ENCODE data around the gene JPH2. TPM values are rescaled to one million over a fixed set of nuclear protein-coding genes. Genes with fewer than 3 reads are reported as not detected.
"Not testable (repeated sequence)": the region's sequence is repeated elsewhere in the genome, so short reads cannot be mapped to it uniquely, and the experiment has no call there.

Gene JPH2
- total RNA-seq, 1 donor from 2014 or later: under 0.01 TPM

DNA sequence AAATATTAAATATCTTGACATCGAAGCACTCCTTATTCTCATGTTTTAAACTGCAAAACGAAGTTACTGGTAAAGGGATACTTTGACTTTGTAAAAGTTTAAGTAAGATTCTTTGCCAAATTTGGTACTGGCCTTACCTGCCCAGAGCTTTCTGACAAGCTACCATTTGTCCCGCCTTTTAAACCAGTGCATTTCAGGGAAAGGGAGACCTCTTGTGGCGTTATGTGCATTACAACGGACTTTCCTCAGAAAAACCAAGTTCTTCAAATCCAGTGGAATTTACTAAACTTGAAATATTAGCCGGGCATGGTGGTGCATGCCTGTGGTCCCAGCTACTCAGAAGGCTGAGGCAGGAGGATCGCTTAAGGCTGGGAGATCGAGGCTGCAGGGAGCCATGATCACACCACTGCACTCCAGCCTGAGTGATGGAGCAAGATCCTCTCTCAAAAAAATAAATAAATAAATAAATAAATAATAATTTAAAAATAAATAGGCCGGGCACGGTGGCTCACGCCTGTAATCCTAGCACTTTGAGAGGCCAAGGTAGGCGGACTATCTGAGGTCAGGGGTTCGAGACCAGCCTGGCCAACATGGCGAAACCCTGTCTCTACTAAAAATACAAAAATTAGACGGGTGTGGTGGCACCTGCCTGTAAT, 3.3 kb upstream of the JPH2 start:
- peak; percentile 37 to 52 for DNase-seq (ENCODE audit: low spot score in 2 of 2)
- not testable (repeated sequence) for FAIRE-seq

DNA sequence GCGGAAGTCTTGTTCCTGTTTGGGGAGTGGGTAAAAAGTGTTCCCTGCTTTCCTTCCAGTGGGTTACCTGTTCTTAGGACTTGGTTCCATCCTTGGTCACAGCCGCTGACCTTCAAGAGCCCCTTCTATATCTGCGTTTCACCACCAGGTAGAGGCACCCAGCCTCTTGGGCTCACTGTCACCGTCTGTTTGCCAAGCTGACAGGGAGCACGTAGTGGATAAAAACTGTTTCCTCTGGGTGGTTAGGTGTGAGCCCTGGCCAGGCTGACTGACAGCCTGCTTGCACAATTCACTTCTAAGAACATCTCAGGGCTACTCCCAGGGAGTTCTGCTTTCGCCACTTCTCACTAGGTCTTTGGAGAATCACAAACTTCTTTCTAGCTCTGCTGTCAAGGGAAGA, 1.8 kb upstream of the JPH2 start:
- DNase-seq (ENCODE audit: low spot score in 2 of 2): no peak
- no peak for FAIRE-seq

DNA sequence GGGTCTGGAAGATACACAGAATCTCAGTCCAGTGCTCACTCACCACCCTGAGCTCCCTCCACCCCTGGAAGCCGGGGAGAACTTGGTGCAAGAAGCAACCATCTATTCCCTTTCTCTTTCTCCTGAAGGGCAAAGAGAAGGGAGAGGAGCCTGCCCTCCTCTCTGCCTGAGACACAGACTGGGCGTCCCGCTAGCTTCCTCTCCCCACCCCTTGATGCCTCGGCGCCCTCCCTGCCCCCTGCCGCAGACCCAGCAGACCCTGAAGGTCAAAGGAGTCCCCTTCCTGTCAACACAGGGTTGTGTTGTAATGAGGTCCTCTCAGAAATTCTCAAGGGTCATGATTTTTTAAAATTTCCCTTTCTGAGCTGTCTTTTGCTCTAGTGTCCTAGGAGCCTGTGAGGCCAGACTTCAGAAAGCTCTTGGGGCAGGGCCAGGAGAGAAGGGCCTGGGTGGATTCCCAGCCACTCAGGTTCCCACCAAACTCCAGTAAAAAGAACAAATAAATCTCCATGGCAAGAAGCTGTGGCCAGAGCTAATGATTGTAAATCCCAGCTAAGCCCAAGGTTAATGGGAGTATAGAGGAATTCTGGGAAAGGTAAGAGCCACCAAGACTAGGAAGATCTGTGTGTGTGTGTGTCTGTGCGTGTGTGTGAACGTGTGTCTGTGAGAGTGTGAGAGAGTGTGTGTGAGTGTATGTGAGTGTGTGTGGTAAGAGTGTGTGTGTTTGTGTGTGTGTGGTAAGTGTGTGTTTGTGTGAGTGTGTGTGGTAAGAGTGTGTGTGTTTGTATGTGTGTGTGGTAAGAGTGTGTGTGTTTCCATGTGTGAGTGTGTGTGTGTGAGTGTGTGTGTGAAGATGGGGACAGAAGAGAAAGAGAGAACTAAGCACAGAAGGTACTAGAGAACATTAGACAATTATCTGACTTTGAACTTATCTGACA, 1.1 kb upstream of the JPH2 start:
- no peak for FAIRE-seq
- DNase-seq (ENCODE audit: low spot score in 2 of 2): no peak

DNA sequence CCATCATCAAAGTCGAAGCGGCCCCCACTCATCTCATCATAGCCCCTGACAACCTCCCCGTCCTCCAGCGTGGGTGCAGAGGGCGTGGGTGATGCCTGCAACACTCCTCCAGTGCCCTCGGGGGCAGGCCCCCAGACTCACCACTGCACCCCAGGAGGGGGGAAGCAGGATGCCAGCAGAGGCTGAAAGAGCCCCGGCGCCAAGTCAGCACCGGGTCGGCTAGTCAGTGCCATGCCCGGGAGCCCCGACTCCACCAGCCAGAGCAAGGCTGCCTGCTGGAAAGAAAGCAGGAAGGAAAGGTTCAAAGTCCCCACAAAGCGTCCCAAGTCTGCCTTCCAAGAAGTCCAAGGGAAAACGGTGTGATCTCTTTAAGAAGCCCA, 324 bp downstream of the JPH2 start:
- no peak for FAIRE-seq
- no peak for DNase-seq (ENCODE audit: low spot score in 2 of 2)

DNA sequence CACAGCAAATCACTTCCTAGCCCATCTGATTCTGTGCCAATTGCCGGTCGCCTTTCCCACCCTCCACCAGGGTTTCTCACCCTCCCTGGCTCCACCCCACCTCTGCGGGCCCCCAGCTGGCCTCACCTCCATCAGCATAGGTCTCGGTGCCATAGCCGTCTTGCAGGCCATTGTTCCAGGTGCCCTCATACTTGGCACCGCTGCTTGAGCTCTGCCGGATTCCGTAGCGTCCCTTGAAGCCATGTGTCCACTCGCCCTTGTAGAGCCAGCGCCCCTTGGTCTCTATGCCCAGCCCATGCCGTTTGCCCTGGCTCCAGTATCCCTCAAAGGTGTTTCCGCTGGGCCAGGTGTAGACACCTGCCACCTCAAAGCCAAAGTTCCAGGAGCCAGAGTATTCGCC, 787 bp downstream of the JPH2 start:
- DNase-seq (ENCODE audit: low spot score in 2 of 2): no peak
- FAIRE-seq: no peak

DNA sequence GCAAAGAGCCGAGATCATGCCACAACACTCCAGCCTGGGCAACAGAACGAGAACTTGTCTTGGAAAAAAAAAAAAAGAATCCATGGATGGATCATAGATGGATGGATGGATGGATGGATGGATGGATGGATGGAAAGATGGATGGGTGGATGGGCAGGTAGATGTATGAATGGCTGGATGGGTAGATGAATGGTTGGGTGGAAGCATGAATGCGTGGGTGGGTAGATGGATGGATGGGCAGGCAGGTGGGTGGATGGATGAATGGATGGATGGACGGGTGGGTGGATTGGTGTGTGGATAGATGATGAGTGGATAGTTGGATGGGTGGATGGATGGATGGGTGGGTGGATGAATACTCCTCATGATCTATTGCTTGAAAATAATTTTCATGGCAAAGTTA, 1.4 kb downstream of the JPH2 start:
- FAIRE-seq (no peak), DNase-seq (ENCODE audit: low spot score in 2 of 2) (no peak)

DNA sequence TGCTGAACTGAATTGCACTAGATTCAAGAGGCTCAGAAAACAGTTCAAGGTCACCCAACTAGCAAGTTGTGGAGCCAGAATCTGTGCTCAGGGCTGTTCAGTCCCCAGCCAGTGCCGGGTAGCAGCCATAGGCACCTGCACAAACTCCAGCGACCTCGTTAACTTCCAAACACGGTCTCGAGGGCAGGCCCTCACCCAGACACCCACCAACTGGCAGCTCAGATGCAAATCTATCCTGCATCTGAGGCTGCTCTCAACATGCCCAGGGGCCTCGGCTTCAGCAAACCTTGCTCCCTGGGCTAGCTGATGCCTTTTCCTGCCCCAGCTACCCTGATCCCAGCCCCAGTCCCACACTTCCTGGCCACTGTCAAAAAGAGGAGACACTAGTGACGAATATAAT, 3.7 kb downstream of the JPH2 start:
- DNase-seq (ENCODE audit: low spot score in 2 of 2): no peak
- no peak for FAIRE-seq

DNA sequence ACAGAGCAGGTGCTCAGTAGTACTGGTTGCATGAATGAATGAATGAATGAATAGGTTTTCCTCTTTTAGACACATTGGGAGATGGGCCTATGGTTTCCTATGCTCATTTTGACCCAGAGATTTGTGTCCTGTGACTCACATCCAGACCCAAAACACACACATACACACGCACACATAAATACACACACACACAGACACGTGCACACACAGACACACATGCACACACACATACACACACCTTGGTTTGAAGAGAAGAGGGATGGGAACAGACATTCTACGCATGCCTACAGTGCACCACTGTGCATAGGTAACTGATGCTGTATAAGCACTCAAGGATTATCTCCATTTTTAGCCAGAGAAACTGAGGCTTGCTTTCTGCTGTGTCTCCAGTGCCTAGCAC, 4.1 kb downstream of the JPH2 start:
- FAIRE-seq: no peak
- no peak for DNase-seq (ENCODE audit: low spot score in 2 of 2)

DNA sequence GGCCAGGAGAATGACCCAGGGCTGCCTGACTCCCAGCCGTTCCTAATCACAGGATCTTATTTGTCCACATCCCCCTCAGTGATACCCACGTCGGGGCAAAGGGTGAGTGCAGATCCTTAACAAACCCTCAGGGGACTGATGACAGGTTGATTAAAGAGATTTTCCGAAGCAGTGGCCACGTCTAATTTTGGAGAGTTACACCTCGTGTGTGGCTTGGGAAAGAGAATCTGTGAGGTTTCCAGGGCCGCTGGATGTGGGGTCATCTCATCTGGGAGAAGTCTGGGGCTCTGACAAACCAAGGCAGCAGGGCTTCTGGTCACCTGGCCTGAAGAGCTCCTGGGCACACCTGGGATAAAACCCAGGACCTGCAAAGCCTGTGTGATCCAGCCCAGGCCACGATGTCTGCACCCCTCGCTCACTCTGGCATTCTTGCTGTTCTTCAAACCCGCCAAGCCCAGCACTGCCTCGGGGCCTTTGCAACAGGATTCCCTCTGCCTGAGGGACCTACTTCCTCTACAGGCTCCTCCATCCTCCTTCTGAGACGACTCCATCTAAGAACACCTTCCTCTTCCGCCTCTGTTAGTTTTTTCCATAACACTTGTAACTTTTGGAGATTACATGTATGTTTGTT, 4.7 kb downstream of the JPH2 start:
- no peak for DNase-seq (ENCODE audit: low spot score in 2 of 2)
- FAIRE-seq: no peak

DNA sequence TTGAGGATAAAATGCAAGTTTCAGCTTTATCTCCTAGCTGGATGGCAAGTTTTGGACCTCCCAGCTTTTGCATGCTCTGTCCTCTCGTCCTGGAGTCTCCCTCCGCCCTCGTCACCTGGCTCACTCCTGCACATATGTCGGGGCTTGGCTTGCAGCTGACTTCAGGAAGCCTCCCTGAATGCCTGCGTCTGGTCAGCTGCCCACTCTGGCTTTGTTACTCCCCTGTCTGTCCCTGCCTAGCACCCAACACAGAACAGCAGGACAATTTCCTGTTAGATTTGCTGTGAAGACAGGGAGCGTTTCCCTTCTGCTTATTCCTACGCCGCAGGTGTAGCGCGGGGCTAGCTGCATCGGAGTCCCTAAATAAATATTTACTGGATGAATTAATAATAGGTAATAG, 5.4 kb downstream of the JPH2 start:
- no peak for FAIRE-seq

DNA sequence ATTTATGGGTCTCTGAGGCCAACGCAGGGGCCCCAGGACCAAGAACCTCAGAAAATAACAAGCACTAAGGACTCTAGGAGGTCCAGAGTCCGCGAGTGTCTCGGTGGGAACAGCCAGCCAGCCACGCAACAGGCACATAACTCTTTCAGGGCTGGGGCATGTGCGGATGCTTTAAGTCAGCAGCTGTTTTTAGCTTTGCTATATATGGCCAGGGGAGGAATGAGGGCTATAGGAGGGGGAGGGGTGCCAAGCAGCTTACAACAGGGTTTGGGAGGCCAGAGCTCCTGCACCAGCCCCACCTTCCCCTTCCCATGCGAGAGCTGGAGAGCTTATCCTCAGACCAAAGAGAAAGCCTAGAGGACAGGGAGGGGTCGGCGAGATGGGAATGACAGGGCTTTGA, 6.2 kb downstream of the JPH2 start:
- DNase-seq (ENCODE audit: low spot score in 2 of 2) (no peak), FAIRE-seq (no peak)

More for the DNA sequence above, 5.4 kb downstream of the JPH2 start:
- DNase-seq (ENCODE audit: low spot score in 2 of 2): no peak

DNA sequence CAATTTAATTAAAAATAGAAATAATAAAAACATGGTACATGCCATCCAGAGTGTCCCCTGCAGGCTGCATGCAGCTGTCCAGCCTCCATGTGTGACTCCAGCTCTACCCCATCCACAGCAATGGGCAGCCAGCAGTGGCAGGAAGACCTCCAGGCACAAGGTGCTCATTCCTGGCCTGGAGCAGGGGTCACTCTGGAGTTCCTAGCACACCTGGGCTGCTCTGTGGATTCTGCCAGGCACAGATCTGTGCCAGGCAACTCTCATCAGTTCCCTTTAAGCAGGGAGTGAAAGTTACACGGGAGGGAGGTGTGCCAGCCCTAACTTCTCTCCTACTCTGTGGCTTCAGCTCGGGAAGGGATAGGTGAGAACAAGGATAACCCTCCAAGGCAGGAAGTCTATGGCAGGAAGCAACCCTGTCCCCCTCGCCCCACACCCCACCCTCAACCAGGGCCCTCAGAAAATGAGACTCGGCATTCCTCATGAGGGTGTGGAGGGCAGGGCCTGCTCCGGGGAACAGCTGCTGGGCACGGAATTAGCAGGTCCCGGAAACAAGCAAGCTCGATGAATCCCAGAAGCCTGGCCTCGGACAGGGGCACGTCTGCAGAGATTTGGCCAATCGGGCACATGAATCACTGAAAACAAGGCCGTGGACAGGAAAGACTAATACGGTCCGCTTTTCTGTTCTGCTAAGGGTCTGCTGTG, 10.0 kb downstream of the JPH2 start:
- DNase-seq (ENCODE audit: low spot score in 2 of 2) (no peak), FAIRE-seq (no peak)

DNA sequence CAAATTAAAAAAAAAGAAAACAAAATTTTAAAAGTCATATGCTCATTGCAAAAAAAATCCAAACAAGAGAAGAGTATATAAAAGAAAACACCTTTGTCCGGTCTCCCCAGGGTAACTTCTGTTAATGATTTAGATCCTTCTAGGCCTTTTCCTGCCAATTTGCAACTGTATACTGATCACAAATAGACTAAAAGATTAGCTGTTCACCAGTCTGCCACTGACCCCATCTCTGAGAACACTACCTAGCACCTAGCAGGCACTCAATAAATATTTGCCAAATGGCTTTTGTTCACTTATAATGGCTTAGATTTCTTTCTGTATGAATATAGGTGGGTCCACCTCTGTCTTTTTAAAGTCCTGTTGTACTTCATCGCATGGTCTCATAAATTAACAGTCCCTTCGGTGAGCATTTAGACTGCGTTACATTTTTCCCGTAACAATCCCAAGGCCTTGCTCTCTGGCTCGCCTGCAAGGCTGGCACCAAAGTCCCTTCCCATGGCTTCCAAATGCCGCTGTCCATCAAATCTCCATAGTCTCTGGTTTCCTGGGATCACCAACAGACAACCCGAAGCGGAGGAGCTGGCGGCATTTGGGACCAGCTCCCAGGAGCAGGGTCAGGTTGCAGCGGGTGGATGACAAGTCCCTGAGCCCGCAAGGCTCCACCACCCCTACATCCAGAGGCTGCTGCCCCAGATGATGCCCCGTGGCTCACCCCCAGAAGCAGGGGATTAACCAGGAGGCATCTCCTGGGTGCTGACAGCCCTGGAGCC, 11.8 kb downstream of the JPH2 start:
- no peak for FAIRE-seq

DNA sequence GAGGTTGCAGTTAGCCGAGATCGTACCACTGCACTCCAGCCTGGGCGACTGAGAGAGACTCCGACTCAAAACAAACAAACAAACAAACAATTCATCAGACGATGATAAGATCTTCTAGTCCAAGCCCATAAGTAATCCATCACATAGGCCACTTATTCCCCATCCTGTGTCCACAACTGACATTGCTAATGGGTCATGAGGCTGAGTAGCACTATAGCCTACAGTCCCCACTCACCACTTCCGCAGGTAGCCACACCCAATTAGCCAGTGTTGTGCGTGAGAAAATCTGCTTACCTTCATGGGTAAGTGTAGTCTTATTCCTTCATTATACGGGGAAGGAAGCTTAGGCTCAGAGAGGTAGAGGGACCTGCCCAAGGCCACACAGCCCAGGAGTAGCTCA, 13.1 kb downstream of the JPH2 start:
- FAIRE-seq (no peak), DNase-seq (ENCODE audit: low spot score in 2 of 2) (no peak)

More for the DNA sequence above, 11.8 kb downstream of the JPH2 start:
- no peak for DNase-seq (ENCODE audit: low spot score in 2 of 2)

DNA sequence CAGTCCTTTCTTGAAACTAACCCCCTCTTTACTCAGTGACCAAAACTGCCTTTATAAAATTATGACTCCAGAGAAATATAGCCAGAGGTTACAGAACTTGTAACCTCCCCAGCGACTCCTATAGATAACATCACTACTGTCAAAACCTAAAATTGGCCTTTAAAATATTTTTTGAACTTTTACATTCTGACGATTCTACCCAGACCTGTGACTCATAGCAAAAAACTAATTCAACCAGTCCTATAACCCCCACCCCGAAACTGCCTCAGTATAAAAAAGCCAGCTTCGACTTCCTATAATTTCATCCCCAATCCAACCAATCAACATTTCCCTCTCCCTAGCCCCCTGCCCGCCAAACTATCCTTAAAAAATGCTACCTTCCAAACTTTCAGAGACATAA, 13.9 kb downstream of the JPH2 start:
- DNase-seq (ENCODE audit: low spot score in 2 of 2): no peak
- FAIRE-seq: no peak

DNA sequence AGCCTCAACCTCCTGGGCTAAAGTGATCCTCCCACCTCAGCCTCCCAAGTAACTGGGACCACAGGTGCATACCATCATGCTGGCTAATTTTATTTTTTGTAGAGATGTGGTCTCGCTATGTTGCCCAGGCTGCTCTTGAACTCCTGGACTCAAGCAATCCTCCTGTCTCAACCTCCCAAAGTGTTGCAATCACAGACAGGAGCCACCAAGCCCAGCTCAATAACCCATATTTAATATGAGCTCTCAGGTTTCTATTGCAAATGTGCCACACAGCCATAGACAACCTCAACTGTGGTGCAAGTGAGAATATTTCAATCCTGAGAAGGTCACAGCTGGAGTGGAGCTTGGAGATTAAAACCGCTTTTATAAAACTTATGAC, 14.4 kb downstream of the JPH2 start:
- DNase-seq (ENCODE audit: low spot score in 2 of 2) (no peak), FAIRE-seq (no peak)

DNA sequence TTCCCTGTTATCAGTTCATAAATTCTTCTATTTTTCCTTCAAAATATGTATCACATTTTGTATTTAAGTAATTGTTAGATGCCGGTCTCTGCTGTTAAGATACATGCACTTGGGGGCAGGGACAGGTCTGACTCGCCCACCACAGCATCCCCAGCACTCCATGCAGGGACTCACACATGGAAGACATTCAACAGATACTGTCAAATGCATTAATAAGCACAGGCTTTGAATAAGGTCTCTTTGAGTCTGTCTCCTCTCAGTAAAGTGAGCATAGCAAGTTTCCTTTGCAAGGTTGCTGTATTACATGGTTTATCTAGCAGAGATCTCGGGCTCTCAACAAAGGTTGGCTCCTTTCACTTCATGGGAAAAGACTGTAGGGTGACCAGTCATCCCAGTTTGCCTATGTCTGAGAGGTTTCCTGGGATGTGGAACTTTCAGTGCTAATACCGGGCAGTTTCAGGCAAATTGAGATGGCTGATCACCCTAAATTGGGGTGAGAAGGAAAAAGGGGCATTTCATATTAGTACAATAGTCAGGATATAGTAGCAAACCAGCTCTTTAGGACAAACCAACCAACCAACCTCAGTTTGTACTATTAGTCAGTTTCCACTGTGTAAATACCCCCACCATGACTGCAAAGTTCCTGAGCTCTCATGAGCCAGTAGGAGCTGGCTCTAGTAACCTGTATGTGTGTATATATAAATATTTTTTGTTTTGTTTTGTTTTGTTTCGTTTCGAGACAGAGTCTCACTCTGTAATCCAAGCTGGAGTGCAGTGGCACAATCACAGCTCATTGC, 15.0 kb downstream of the JPH2 start:
- no peak for DNase-seq (ENCODE audit: low spot score in 2 of 2)
- FAIRE-seq: no peak

DNA sequence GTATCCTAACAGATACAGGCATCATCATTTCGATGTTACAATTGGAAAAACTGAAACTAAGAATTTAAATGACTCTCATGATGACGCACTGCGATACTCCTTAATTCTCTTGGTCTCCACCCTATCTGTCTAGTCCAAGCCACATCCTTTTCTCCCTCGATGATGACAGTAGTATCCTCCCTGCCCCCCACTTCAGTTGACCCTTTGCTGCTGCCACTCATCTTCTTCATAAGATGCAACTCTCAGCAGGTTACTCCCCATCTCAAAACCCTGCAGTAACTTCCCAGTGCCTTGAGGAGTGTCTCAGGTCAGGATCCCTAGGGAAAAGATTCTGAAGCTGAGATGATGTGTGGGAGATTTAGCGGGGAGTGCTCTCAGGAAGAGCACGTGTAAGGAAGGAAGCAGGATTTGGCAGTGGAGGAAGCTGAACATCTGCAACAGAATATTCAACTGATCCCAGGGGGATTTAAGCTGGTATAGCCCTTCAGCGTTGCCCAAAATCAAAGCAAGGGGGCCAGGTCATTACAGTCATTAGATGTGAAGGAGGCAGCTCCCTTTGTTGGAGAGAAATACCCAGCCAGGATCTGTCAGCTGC, 16.1 kb downstream of the JPH2 start:
- DNase-seq (ENCODE audit: low spot score in 2 of 2) (no peak), FAIRE-seq (no peak)

DNA sequence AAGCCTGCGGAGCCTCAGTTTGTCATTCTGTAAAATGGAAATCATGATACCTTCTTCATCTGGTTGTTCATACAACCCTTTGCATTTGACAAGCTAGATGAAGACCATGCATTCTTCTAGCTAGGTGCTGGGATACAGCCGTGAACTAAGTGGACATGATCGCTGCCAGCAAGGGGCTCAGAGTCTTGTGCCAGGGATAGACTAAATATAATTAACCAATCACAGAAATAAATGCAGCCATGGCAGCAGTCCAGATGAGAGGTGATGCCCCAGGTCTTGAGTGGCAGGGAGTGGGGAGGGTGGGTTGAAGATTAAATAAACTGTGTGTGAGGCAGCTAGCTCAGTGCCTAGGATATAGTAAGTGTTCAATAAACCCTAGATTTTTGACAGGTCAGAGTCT, 19.3 kb downstream of the JPH2 start:
- no peak for FAIRE-seq
- DNase-seq (ENCODE audit: low spot score in 2 of 2): no peak

Data from frontal cortex (tissue), 4 donors.